ENCODE data around the gene PTDSS2. TPM values are rescaled to one million over a fixed set of nuclear protein-coding genes. Genes with fewer than 3 reads are reported as not detected.

Gene PTDSS2
- total and polyA plus RNA-seq, 2 of the 13 experiments (the other 11 are each of a cell fraction or from before 2014, with no cell fraction given) = 21.7 to 26.4 TPM

DNA sequence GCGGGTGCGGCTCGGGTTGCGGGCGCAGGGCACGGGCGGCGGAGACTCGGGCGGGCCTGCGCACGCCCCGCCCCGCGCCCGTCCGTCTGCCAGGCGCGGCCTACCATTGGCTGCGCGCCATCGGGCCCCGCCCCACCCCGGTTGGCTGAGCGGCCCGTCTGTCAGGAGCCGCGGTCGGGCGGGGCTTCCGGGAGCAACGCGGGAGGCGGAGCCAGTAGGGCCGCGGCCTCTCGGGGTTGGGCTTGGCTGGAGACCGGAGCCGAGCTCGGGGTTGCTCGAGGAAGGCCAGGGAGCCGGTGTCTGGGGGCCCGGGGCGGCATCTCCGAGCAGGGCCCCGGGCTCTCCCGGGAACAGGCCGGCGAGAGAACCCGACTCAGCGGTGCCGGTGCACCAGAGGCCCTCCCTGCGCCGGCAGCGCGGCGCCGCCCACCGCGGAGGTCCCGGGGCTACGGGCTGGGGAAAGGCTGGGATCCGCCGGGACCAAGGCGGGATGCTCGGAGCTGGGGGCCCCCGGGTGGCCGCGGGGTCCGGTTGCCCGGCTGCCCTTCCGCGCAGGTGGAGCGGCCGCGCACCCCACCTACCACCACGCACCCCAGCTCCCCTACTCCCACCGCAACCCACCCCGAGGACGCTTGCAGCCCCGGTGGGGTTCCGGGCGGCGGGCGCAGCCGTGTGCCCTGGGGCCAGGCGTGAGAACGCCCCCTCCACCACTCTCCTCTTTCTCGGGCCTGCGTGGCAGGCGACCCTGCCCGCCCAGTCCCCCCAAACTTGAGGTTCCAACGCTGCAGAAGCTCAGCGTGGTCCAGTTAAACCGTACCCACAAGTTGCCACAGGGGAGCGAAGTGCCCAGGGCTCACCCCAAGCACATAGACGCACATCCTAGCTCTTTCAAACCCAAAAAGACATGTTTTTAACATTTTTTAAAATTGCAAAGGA is 85.7 kb downstream of the PTDSS2 start, which contains the start of gene HRAS (continued):
- peak; percentile 36; the same call in 1 of the 2 replicates for TF ChIP-seq KMT2A (CRISPR knock-in tag; IDR thresholded peaks at IDR 0.05)
- no peak for TF ChIP-seq KLF15 (CRISPR knock-in tag; IDR thresholded peaks at IDR 0.05; ENCODE audit: borderline replicate concordance)
- peak; percentile 64 for TF ChIP-seq AGO1 (IDR thresholded peaks at IDR 0.05; ENCODE audit: low read depth, low read length, poor library complexity, severe bottlenecking)
- TF ChIP-seq RBM39 (IDR thresholded peaks at IDR 0.05; ENCODE audit: low read depth, low read length, poor library complexity, severe bottlenecking) = no peak
- TF ChIP-seq, protein P1, sequence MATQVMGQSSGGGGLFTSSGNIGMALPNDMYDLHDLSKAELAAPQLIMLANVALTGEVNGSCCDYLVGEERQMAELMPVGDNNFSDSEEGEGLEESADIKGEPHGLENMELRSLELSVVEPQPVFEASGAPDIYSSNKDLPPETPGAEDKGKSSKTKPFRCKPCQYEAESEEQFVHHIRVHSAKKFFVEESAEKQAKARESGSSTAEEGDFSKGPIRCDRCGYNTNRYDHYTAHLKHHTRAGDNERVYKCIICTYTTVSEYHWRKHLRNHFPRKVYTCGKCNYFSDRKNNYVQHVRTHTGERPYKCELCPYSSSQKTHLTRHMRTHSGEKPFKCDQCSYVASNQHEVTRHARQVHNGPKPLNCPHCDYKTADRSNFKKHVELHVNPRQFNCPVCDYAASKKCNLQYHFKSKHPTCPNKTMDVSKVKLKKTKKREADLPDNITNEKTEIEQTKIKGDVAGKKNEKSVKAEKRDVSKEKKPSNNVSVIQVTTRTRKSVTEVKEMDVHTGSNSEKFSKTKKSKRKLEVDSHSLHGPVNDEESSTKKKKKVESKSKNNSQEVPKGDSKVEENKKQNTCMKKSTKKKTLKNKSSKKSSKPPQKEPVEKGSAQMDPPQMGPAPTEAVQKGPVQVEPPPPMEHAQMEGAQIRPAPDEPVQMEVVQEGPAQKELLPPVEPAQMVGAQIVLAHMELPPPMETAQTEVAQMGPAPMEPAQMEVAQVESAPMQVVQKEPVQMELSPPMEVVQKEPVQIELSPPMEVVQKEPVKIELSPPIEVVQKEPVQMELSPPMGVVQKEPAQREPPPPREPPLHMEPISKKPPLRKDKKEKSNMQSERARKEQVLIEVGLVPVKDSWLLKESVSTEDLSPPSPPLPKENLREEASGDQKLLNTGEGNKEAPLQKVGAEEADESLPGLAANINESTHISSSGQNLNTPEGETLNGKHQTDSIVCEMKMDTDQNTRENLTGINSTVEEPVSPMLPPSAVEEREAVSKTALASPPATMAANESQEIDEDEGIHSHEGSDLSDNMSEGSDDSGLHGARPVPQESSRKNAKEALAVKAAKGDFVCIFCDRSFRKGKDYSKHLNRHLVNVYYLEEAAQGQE (IDR thresholded peaks at IDR 0.05; ENCODE audit: borderline replicate concordance in 1 of 2, low read depth in 1 of 2, low read length in 2 of 2) = no peak
- TF ChIP-seq, protein P2, sequence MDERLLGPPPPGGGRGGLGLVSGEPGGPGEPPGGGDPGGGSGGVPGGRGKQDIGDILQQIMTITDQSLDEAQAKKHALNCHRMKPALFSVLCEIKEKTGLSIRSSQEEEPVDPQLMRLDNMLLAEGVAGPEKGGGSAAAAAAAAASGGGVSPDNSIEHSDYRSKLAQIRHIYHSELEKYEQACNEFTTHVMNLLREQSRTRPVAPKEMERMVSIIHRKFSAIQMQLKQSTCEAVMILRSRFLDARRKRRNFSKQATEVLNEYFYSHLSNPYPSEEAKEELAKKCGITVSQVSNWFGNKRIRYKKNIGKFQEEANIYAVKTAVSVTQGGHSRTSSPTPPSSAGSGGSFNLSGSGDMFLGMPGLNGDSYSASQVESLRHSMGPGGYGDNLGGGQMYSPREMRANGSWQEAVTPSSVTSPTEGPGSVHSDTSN (CRISPR knock-in tag; IDR thresholded peaks at IDR 0.05) = peak; percentile 92
- TF ChIP-seq ZNF205 (CRISPR knock-in tag; IDR thresholded peaks at IDR 0.05) = no peak
- TF ChIP-seq ISX (CRISPR knock-in tag; conservative IDR thresholded peaks at IDR 0.05) = no peak
- peak; percentile 52; the same call in 1 of the 2 replicates for TF ChIP-seq ZBTB7B (CRISPR knock-in tag; IDR thresholded peaks at IDR 0.05)
- 0 out of 2 replicates have a peak, but pooled peaks have one; percentile 14 for TF ChIP-seq POGZ (CRISPR knock-in tag; IDR thresholded peaks at IDR 0.05)
- no peak for TF ChIP-seq MAFK (conservative IDR thresholded peaks at IDR 0.05 in 1 of 2, IDR thresholded peaks at IDR 0.05 in 1 of 2; ENCODE audit: low read length in 2 of 2)
- TF ChIP-seq, protein P3, sequence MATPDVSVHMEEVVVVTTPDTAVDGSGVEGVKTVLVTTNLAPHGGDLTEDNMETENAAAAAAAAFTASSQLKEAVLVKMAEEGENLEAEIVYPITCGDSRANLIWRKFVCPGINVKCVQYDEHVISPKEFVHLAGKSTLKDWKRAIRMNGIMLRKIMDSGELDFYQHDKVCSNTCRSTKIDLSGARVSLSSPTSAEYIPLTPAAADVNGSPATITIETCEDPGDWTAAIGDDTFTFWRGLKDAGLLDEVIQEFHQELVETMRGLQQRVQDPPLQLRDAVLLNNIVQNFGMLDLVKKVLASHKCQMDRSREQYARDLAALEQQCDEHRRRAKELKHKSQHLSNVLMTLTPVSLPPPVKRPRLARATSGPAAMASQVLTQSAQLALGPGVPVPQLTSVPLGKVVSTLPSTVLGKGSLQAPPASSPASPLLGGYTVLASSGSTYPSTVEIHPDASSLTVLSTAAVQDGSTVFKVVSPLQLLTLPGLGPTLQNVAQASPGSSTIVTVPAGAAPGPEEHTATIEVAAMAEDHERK (CRISPR knock-in tag; IDR thresholded peaks at IDR 0.05; ENCODE audit: low read depth) = 0 out of 2 replicates have a peak, but pooled peaks have one; percentile 31
- peak; percentile 30; the same call in 1 of the 2 replicates for TF ChIP-seq NR2C2 (CRISPR knock-in tag; IDR thresholded peaks at IDR 0.05; ENCODE audit: borderline replicate concordance)
- TF ChIP-seq ARID2 (CRISPR knock-in tag; IDR thresholded peaks at IDR 0.05; ENCODE audit: borderline replicate concordance) = no peak
- no peak for TF ChIP-seq TEAD2 (CRISPR knock-in tag; IDR thresholded peaks at IDR 0.05)
- TF ChIP-seq, protein P4, sequence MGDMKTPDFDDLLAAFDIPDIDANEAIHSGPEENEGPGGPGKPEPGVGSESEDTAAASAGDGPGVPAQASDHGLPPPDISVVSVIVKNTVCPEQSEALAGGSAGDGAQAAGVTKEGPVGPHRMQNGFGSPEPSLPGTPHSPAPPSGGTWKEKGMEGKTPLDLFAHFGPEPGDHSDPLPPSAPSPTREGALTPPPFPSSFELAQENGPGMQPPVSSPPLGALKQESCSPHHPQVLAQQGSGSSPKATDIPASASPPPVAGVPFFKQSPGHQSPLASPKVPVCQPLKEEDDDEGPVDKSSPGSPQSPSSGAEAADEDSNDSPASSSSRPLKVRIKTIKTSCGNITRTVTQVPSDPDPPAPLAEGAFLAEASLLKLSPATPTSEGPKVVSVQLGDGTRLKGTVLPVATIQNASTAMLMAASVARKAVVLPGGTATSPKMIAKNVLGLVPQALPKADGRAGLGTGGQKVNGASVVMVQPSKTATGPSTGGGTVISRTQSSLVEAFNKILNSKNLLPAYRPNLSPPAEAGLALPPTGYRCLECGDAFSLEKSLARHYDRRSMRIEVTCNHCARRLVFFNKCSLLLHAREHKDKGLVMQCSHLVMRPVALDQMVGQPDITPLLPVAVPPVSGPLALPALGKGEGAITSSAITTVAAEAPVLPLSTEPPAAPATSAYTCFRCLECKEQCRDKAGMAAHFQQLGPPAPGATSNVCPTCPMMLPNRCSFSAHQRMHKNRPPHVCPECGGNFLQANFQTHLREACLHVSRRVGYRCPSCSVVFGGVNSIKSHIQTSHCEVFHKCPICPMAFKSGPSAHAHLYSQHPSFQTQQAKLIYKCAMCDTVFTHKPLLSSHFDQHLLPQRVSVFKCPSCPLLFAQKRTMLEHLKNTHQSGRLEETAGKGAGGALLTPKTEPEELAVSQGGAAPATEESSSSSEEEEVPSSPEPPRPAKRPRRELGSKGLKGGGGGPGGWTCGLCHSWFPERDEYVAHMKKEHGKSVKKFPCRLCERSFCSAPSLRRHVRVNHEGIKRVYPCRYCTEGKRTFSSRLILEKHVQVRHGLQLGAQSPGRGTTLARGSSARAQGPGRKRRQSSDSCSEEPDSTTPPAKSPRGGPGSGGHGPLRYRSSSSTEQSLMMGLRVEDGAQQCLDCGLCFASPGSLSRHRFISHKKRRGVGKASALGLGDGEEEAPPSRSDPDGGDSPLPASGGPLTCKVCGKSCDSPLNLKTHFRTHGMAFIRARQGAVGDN (CRISPR knock-in tag; IDR thresholded peaks at IDR 0.05) = peak; percentile 73
- no peak for TF ChIP-seq RAD51 (IDR thresholded peaks at IDR 0.05; ENCODE audit: borderline replicate concordance)
